Measurements from ENCODE around the gene DOCK2.
"Not testable (repeated sequence)": the region's sequence is repeated elsewhere in the genome, so short reads cannot be mapped to it uniquely, and the experiment has no call there.

Gene DOCK2

GRCh38 chr5:169832304-169832703 lies 195.2 kb downstream of the DOCK2 start:
- no peak for DNase-seq

- DNase-seq = no peak
These were observed 195.8 kb downstream of the DOCK2 start for GRCh38 chr5:169832845-169833244.

GRCh38 chr5:169833681-169834292 lies 196.7 kb downstream of the DOCK2 start:
- DNase-seq = not testable (repeated sequence)

GRCh38 chr5:169834540-169834939 lies 197.5 kb downstream of the DOCK2 start:
- DNase-seq = not testable (repeated sequence)

- DNase-seq = no peak
These were observed 199.9 kb downstream of the DOCK2 start for GRCh38 chr5:169836835-169837536.

- DNase-seq = no peak
These were observed 200.6 kb downstream of the DOCK2 start for GRCh38 chr5:169837686-169838085.

GRCh38 chr5:169838688-169839087 lies 201.6 kb downstream of the DOCK2 start:
- no peak for DNase-seq

GRCh38 chr5:169840405-169840804 lies 203.3 kb downstream of the DOCK2 start:
- no peak for DNase-seq

GRCh38 chr5:169842699-169843098 lies 205.6 kb downstream of the DOCK2 start:
- DNase-seq = no peak

- no peak for DNase-seq
These were observed 210.4 kb downstream of the DOCK2 start for GRCh38 chr5:169847519-169847918.

GRCh38 chr5:169848271-169848670 lies 211.2 kb downstream of the DOCK2 start:
- DNase-seq = no peak

GRCh38 chr5:169848792-169849191 lies 211.7 kb downstream of the DOCK2 start:
- no peak for DNase-seq

- DNase-seq = no peak
These were observed 213.3 kb downstream of the DOCK2 start for GRCh38 chr5:169850409-169850808.

- no peak for DNase-seq
These were observed 214.3 kb downstream of the DOCK2 start for GRCh38 chr5:169851321-169851850.

- DNase-seq = no peak
These were observed 219.5 kb downstream of the DOCK2 start for GRCh38 chr5:169856571-169856970.

- no peak for DNase-seq
These were observed 223.5 kb downstream of the DOCK2 start for GRCh38 chr5:169860585-169860984.

- DNase-seq = no peak
These were observed 224.4 kb downstream of the DOCK2 start for GRCh38 chr5:169861433-169861832.

- DNase-seq = no peak
These were observed 224.9 kb downstream of the DOCK2 start for GRCh38 chr5:169861934-169862333.

- DNase-seq = no peak
These were observed 225.3 kb downstream of the DOCK2 start for GRCh38 chr5:169862391-169862811.

GRCh38 chr5:169864483-169864882 lies 227.4 kb downstream of the DOCK2 start:
- DNase-seq = no peak

- DNase-seq = no peak
These were observed 230.3 kb downstream of the DOCK2 start for GRCh38 chr5:169867347-169867746.

GRCh38 chr5:169869066-169869465 lies 232.0 kb downstream of the DOCK2 start:
- DNase-seq = no peak

GRCh38 chr5:169870211-169870610 lies 233.1 kb downstream of the DOCK2 start:
- DNase-seq = no peak

- DNase-seq = no peak
These were observed 234.9 kb downstream of the DOCK2 start for GRCh38 chr5:169871826-169872490.

Measured in femur (tissue), 1 donor.